ENCODE results near the gene SPATA24.

SPATA24 gene

DNA sequence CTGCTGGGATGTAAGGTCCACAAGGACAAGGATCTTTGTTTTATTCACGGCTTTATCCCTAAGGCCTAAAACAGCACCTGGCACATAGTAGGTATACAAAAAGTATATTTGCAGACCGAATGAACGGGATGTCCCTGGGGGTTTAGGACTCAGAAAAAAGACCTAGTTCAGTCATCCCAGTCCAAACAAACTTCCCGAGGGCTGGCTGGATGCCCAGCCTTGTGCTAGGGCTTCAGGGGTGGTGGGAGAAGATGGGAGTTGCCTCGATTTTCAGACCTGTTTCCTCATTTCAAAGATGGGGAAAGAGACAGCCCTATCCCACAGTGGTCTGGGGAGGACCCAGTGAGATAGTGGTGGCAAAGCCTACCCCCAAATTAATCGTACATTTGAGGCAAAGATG is 6.0 kb downstream of the SPATA24 start:
- Histone ChIP-seq H3K27me3 (ENCODE audit: insufficient read depth, insufficient read length) (peaks cover 15% of the 10 kb centered on the region), H3K9me3 (ENCODE audit: insufficient read depth, low read length) (peaks cover 4% of the 10 kb centered on the region; the same call in 1 of the 2 replicates), H3K4me3 (ENCODE audit: insufficient read length, low read depth) (no peak overlapping the region), H3K36me3 (ENCODE audit: insufficient read depth, insufficient read length, low read length) (peaks cover 6% of the 10 kb centered on the region), H3K9ac (ENCODE audit: insufficient read length, low read depth) (no peak overlapping the region), H3K4me1 (ENCODE audit: insufficient read depth, insufficient read length) (peaks cover 11% of the 10 kb centered on the region)
- TF ChIP-seq YY1 (IDR thresholded peaks at IDR 0.05; ENCODE audit: insufficient read depth, insufficient read length) (no peak), SUZ12 (IDR thresholded peaks at IDR 0.05; ENCODE audit: extremely low read depth, insufficient read depth, insufficient read length) (no peak), ZNF274 (IDR thresholded peaks at IDR 0.05; ENCODE audit: low read depth, low read length) (no peak)
- DNase-seq (ENCODE audit: low read depth, low spot score): no peak

DNA sequence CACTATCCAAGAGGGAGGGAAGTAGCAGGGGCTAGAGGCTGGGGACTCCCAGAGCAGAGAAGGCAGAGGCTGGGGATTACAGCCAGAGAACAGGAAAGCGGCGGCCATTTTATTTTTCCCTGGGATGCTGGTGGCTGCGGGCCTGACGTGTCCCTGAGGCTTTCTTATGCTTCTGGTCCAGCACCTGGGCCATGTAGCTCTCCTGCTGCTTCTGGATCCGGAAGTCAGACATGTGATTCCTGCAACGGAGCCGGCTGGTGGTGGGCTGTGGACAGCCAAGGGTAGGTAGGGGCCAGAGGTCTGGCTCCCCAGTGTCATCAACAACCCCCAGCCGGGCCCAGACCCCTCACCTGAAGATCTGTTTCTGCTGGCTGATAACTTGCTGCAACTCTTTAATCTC is 7.2 kb downstream of the SPATA24 start:
- no peak for TF ChIP-seq YY1 (IDR thresholded peaks at IDR 0.05; ENCODE audit: insufficient read depth, insufficient read length)
- no peak for TF ChIP-seq SUZ12 (IDR thresholded peaks at IDR 0.05; ENCODE audit: extremely low read depth, insufficient read depth, insufficient read length)
- TF ChIP-seq ZNF274 (IDR thresholded peaks at IDR 0.05; ENCODE audit: low read depth, low read length): no peak
- Histone ChIP-seq H3K36me3 (ENCODE audit: insufficient read depth, insufficient read length, low read length) (peaks cover 6% of the 10 kb centered on the region), H3K4me1 (ENCODE audit: insufficient read depth, insufficient read length) (peaks cover 11% of the 10 kb centered on the region), H3K9ac (ENCODE audit: insufficient read length, low read depth) (no peak overlapping the region), H3K4me3 (ENCODE audit: insufficient read length, low read depth) (no peak overlapping the region), H3K27me3 (ENCODE audit: insufficient read depth, insufficient read length) (peaks cover 16% of the 10 kb centered on the region), H3K9me3 (ENCODE audit: insufficient read depth, low read length) (peaks cover 10% of the 10 kb centered on the region; the same call in 1 of the 2 replicates)
- DNase-seq (ENCODE audit: low read depth, low spot score): no peak

DNA sequence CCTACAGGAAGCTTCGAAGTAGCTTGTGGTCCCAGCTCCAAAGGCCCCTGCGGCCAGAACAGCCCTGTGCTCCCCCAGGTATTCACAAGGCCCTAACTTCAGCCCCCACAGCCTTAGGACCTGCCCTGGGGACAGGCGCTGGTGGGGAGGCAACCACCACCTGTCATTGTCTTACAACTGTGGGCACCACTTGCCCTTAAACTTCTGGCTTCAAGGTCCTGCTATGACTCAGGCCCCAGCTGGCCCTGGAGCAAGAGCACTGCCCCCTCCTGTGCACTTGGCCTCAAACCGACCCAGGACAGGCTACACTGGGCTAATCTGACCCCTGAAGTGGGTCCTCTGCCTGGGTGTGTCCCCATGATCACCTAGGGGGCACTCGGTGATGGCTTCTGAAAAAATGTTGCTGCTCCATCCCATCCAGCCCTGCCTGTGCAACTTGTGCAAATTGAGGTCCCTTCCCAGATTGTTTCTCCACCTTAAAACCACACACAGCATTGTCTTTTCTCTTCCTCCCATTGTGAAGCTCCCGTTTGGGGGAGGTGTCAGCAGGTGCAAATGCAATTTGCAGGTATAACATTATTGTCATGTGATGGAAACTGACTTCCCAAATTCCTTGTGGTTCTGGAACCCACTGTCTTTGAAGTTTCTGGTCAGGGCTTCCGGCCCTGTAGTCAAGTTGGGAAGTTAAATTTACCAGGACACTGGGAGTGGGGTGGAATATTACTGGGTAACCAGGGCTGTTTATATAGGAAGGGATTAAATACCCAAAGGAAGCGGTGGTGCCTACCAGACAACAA is 7.8 kb downstream of the SPATA24 start:
- H3K9me3 ChIP-seq (ENCODE audit: insufficient read depth, low read length): peaks cover 10% of the 10 kb centered on the region; the same call in 1 of the 2 replicates
- TF ChIP-seq ZNF274 (IDR thresholded peaks at IDR 0.05; ENCODE audit: low read depth, low read length): no peak
- no peak for TF ChIP-seq YY1 (IDR thresholded peaks at IDR 0.05; ENCODE audit: insufficient read depth, insufficient read length)
- no peak for TF ChIP-seq SUZ12 (IDR thresholded peaks at IDR 0.05; ENCODE audit: extremely low read depth, insufficient read depth, insufficient read length)
- no peak for DNase-seq (ENCODE audit: low read depth, low spot score)
- H3K4me3 ChIP-seq (ENCODE audit: insufficient read length, low read depth): no peak overlapping the region
- peaks cover 11% of the 10 kb centered on the region for H3K4me1 ChIP-seq (ENCODE audit: insufficient read depth, insufficient read length)
- peaks cover 16% of the 10 kb centered on the region for H3K27me3 ChIP-seq (ENCODE audit: insufficient read depth, insufficient read length)
- H3K36me3 ChIP-seq (ENCODE audit: insufficient read depth, insufficient read length, low read length): no peaks in the 10 kb centered on the region
- peak overlapping the region; percentile 42 for H3K9ac ChIP-seq (ENCODE audit: insufficient read length, low read depth)

GRCh38 chr5:139394654-139395566 is 9.0 kb downstream of the SPATA24 start, which contains the start of gene PROB1:
Gene PROB1, minus strand, starts transcription at chr5:139395104. Its CDS starts 23 bp downstream, at chr5:139395081.
- Histone ChIP-seq H3K9me3 (ENCODE audit: insufficient read depth, low read length) (peaks cover 10% of the 10 kb centered on the region; the same call in 1 of the 2 replicates), H3K4me3 (ENCODE audit: insufficient read length, low read depth) (peak within 1 kb of the TSS; percentile 33), H3K27me3 (ENCODE audit: insufficient read depth, insufficient read length) (peaks cover 16% of the 10 kb centered on the region), H3K9ac (ENCODE audit: insufficient read length, low read depth) (peak within 1 kb of the TSS; percentile 71), H3K36me3 (ENCODE audit: insufficient read depth, insufficient read length, low read length) (no peaks in the 10 kb centered on the region), H3K4me1 (ENCODE audit: insufficient read depth, insufficient read length) (peaks cover 11% of the 10 kb centered on the region)
- TF ChIP-seq ZNF274 (IDR thresholded peaks at IDR 0.05; ENCODE audit: low read depth, low read length) (no peak), YY1 (IDR thresholded peaks at IDR 0.05; ENCODE audit: insufficient read depth, insufficient read length) (no peak), SUZ12 (IDR thresholded peaks at IDR 0.05; ENCODE audit: extremely low read depth, insufficient read depth, insufficient read length) (no peak)
- no peak for DNase-seq (ENCODE audit: low read depth, low spot score)

GRCh38 chr5:139394123-139394653 is 9.7 kb downstream of the SPATA24 start:
- Histone ChIP-seq H3K9ac (ENCODE audit: insufficient read length, low read depth) (peak overlapping the region; percentile 71), H3K4me3 (ENCODE audit: insufficient read length, low read depth) (peak overlapping the region; percentile 33), H3K4me1 (ENCODE audit: insufficient read depth, insufficient read length) (peaks cover 11% of the 10 kb centered on the region), H3K27me3 (ENCODE audit: insufficient read depth, insufficient read length) (peaks cover 16% of the 10 kb centered on the region), H3K36me3 (ENCODE audit: insufficient read depth, insufficient read length, low read length) (peaks cover 5% of the 10 kb centered on the region), H3K9me3 (ENCODE audit: insufficient read depth, low read length) (peaks cover 10% of the 10 kb centered on the region; the same call in 1 of the 2 replicates)
- DNase-seq (ENCODE audit: low read depth, low spot score): peak; percentile 43
- TF ChIP-seq ZNF274 (IDR thresholded peaks at IDR 0.05; ENCODE audit: low read depth, low read length) (no peak), YY1 (IDR thresholded peaks at IDR 0.05; ENCODE audit: insufficient read depth, insufficient read length) (no peak), SUZ12 (IDR thresholded peaks at IDR 0.05; ENCODE audit: extremely low read depth, insufficient read depth, insufficient read length) (no peak)

DNA sequence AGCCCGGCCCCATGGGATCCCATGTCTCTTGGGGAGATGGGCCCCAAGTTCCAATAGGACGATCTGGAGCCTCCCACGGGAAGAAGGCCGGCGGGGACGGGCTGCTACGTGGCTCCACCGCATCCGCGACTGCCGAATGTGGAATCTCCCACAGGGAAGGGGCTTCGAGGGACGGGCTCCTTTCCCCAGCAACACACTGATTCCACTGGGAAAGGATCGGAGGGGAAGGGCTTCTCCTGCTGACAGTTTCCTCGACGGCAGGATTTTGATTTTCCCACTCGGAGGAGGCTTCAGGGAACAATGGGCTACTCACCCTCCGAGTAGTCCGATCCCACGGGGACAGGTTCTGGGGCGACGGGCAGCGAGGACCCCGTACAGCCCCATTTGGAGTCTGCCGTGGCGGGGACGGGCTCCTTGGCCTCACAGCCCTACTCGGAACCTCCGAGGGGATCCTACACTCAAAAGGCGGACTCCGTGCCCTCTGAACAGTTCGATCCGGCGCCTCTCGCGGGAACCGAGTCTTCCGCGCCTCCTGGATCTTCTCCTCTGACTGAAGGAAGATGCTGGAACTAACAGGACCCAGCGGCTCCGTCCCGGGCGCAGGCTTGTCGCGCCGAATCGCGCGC is 10.3 kb downstream of the SPATA24 start:
- no peak for TF ChIP-seq ZNF274 (IDR thresholded peaks at IDR 0.05; ENCODE audit: low read depth, low read length)
- Histone ChIP-seq H3K4me3 (ENCODE audit: insufficient read length, low read depth) (peak overlapping the region; percentile 33), H3K4me1 (ENCODE audit: insufficient read depth, insufficient read length) (peaks cover 11% of the 10 kb centered on the region), H3K9me3 (ENCODE audit: insufficient read depth, low read length) (peaks cover 10% of the 10 kb centered on the region; the same call in 1 of the 2 replicates), H3K9ac (ENCODE audit: insufficient read length, low read depth) (peak overlapping the region; percentile 71), H3K27me3 (ENCODE audit: insufficient read depth, insufficient read length) (peaks cover 16% of the 10 kb centered on the region), H3K36me3 (ENCODE audit: insufficient read depth, insufficient read length, low read length) (peaks cover 5% of the 10 kb centered on the region)
- DNase-seq (ENCODE audit: low read depth, low spot score): no peak

All from NT2/D1 (cell line).